ENCODE measurements around the gene SERPINA9. TPM values are rescaled to one million over a fixed set of nuclear protein-coding genes. Genes with fewer than 3 reads are reported as not detected.

The SERPINA9 gene
- total and polyA plus RNA-seq, 4 donors, result not detected

DNA sequence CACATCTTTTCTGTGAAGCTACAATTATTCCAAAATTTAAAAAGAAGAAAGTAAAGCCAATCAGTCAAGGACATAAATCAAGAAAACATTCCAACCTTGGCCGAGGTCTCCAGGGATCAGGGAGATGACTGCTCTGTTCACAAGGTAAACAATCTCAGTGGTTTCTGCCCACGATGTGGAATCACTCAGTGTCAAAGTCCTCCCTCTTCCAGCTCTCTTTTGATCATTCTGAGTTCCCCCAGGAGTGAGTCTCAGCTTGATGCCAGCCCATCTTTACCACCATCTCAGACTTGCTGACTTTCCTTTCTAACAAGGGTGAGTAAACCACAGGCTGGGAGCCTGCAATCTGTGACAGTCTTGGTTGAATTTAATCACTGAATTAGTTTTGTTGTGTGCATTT is 4.8 kb upstream of the SERPINA9 start:
- H3K4me1 ChIP-seq (ENCODE audit: control insufficient read depth in 5 of 5, insufficient read depth in 5 of 5, low read length in 5 of 5), result no peaks in the 10 kb centered on the region
- H3K4me3 ChIP-seq, result no peak overlapping the region
- DNase-seq (no peak), ATAC-seq (ENCODE audit: insufficient read depth, low FRiP score) (no peak)
- H3K27ac ChIP-seq (ENCODE audit: low read depth in 1 of 2, low read length in 1 of 2), result no peak overlapping the region
- no peaks in the 10 kb centered on the region for H3K27me3 ChIP-seq (ENCODE audit: control insufficient read depth in 3 of 3, insufficient read depth in 3 of 3, low read length in 2 of 3)
- 26 to 44% methylated on average over 2 of the region's 2 CpGs for WGBS, 2 donors
- no peaks in the 10 kb centered on the region for H3K36me3 ChIP-seq (ENCODE audit: control insufficient read depth in 4 of 4, insufficient read depth in 4 of 4, low read length in 4 of 4)
- TF ChIP-seq, protein P1, sequence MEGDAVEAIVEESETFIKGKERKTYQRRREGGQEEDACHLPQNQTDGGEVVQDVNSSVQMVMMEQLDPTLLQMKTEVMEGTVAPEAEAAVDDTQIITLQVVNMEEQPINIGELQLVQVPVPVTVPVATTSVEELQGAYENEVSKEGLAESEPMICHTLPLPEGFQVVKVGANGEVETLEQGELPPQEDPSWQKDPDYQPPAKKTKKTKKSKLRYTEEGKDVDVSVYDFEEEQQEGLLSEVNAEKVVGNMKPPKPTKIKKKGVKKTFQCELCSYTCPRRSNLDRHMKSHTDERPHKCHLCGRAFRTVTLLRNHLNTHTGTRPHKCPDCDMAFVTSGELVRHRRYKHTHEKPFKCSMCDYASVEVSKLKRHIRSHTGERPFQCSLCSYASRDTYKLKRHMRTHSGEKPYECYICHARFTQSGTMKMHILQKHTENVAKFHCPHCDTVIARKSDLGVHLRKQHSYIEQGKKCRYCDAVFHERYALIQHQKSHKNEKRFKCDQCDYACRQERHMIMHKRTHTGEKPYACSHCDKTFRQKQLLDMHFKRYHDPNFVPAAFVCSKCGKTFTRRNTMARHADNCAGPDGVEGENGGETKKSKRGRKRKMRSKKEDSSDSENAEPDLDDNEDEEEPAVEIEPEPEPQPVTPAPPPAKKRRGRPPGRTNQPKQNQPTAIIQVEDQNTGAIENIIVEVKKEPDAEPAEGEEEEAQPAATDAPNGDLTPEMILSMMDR (IDR thresholded peaks at IDR 0.05; ENCODE audit: control extremely low read depth, extremely low read depth), result no peak
- H3K9me3 ChIP-seq (ENCODE audit: control insufficient read depth in 4 of 4, insufficient read depth in 3 of 4, low read length in 3 of 4), result peaks cover 0 to 13% (median 4%) of the 10 kb centered on the region in 4 donors
- no peak overlapping the region for H3K9ac ChIP-seq (ENCODE audit: insufficient read depth in 1 of 2, low read length in 2 of 2)

DNA sequence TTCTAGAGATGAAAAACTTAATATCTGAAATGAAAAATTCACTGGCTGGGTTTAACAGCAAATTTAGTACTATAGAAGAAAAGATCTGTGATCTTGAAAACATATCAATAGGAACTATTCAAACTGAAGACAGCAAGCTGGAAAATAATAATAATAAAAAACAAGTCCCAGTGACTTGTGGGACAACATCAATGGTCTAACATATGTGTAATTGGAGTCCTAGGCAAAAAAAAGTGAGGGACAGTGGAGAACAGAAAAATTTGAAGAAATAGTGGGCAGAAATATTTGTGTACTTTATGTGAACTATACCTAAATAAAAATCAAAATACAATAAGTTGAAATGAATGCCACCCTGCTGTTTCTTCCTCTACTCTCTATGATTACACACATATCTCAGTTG is 2.4 kb upstream of the SERPINA9 start:
- ATAC-seq (ENCODE audit: insufficient read depth, low FRiP score), result no peak
- H3K36me3 ChIP-seq (ENCODE audit: control insufficient read depth in 4 of 4, insufficient read depth in 4 of 4, low read length in 4 of 4), result no peaks in the 10 kb centered on the region
- no peaks in the 10 kb centered on the region for H3K27me3 ChIP-seq (ENCODE audit: control insufficient read depth in 3 of 3, insufficient read depth in 3 of 3, low read length in 2 of 3)
- peaks cover 0 to 13% (median 4%) of the 10 kb centered on the region in 4 donors for H3K9me3 ChIP-seq (ENCODE audit: control insufficient read depth in 4 of 4, insufficient read depth in 3 of 4, low read length in 3 of 4)
- no peak overlapping the region for H3K4me3 ChIP-seq
- TF ChIP-seq, protein P1 (IDR thresholded peaks at IDR 0.05; ENCODE audit: control extremely low read depth, extremely low read depth), result no peak
- no peak overlapping the region for H3K9ac ChIP-seq (ENCODE audit: insufficient read depth in 1 of 2, low read length in 2 of 2)
- no peaks in the 10 kb centered on the region for H3K4me1 ChIP-seq (ENCODE audit: control insufficient read depth in 5 of 5, insufficient read depth in 5 of 5, low read length in 5 of 5)
- DNase-seq, result no peak
- no peak overlapping the region for H3K27ac ChIP-seq (ENCODE audit: low read depth in 1 of 2, low read length in 1 of 2)

DNA sequence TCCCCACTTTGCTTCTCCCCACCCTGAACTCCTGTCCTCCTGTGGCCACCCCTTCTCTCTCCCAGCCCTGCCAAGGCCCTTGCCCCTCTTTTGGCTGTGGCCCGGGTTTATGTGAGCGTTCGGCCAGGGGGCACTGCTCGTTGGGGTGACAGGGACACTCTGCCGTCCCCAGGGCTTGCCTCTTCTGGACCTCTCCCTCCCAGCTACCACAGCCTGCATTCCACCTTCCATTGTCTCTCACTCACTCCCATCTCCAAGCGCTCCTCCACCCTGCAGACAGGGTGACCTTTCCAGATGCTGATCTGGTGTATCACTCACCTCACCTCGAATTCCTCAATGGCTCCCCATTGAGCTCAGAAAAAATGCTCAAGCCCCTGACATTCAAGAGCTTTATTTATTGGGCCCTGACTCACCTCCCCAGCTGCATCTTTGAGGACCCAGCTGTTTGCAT is 1.4 kb downstream of the SERPINA9 start:
- Histone ChIP-seq H3K27ac (ENCODE audit: low read depth in 1 of 2, low read length in 1 of 2) (no peak overlapping the region), H3K4me3 (no peak overlapping the region), H3K27me3 (ENCODE audit: control insufficient read depth in 3 of 3, insufficient read depth in 3 of 3, low read length in 2 of 3) (no peaks in the 10 kb centered on the region), H3K9me3 (ENCODE audit: control insufficient read depth in 4 of 4, insufficient read depth in 3 of 4, low read length in 3 of 4) (peaks cover 0 to 8% (median 4%) of the 10 kb centered on the region in 4 donors), H3K4me1 (ENCODE audit: control insufficient read depth in 5 of 5, insufficient read depth in 5 of 5, low read length in 5 of 5) (no peaks in the 10 kb centered on the region), H3K9ac (ENCODE audit: insufficient read depth in 1 of 2, low read length in 2 of 2) (no peak overlapping the region), H3K36me3 (ENCODE audit: control insufficient read depth in 4 of 4, insufficient read depth in 4 of 4, low read length in 4 of 4) (no peaks in the 10 kb centered on the region)
- DNase-seq (no peak), ATAC-seq (ENCODE audit: insufficient read depth, low FRiP score) (no peak)
- 79 to 87% methylated on average over 7 of the region's 7 CpGs for WGBS, 2 donors
- TF ChIP-seq, protein P1 (IDR thresholded peaks at IDR 0.05; ENCODE audit: control extremely low read depth, extremely low read depth), result no peak

Measured in lung (tissue), 12 donors.